Smooth muscle cell (in vitro differentiated cells): Measurements from ENCODE around the gene EML4. TPM values are rescaled to one million over a fixed set of nuclear protein-coding genes. Genes with fewer than 3 reads are reported as not detected.

Experiments used
- DNase-seq: peaks from one replicate; lab custom pipeline; 2025; ENCODE audit not compliant: unreplicated experiment; lab: John Stamatoyannopoulos, UW
- H2AFZ ChIP-seq: fragments of 200-600 bp; sonication (generic); 2 replicates; pipeline ENCODE4 v1.6.0; 2016; ENCODE audit warnings: antibody characterized with exemption, low read depth, mild to moderate bottlenecking
- H3F3A ChIP-seq: fragments of 200-600 bp; sonication (generic); 2 replicates; pipeline ENCODE4 v1.6.0; 2017; ENCODE audit warnings: antibody characterized with exemption, low read depth
- H3K27ac ChIP-seq: fragments of 200-600 bp; sonication (generic); 2 replicates; pipeline ENCODE4 v1.5.1; 2016; ENCODE audit warnings: low read depth, mild to moderate bottlenecking
- H3K27me3 ChIP-seq: fragments of 200-600 bp; sonication (generic); 2 replicates; pipeline ENCODE4 v1.6.1; 2016; ENCODE audit warnings: low read depth, mild to moderate bottlenecking
- H3K36me3 ChIP-seq: fragments of 200-600 bp; sonication (generic); 2 replicates; pipeline ENCODE4 v1.5.1; 2016; ENCODE audit warnings: low read depth
- H3K4me1 ChIP-seq: fragments of 200-600 bp; sonication (generic); 2 replicates; pipeline ENCODE4 v1.5.1; 2016; ENCODE audit warnings: low read depth
- H3K4me2 ChIP-seq: fragments of 200-600 bp; sonication (generic); 2 replicates; pipeline ENCODE4 v1.6.0; 2016; ENCODE audit warnings: mild to moderate bottlenecking
- H3K4me3 ChIP-seq: fragments of 200-600 bp; sonication (generic); 2 replicates; pipeline ENCODE4 v1.5.1; 2016; ENCODE audit warnings: mild to moderate bottlenecking
- H3K79me2 ChIP-seq: fragments of 200-600 bp; sonication (generic); 2 replicates; pipeline ENCODE4 v1.6.0; 2016; ENCODE audit warnings: low read depth, mild to moderate bottlenecking
- H3K9ac ChIP-seq: fragments of 200-600 bp; sonication (generic); 2 replicates; pipeline ENCODE4 v1.6.0; 2016; ENCODE audit warnings: low read depth
- H3K9me3 ChIP-seq: fragments of 200-600 bp; sonication (generic); replicated peaks from 2 replicates; pipeline ENCODE4 v1.5.1; 2016; ENCODE audit warnings: low read depth
- H4K20me1 ChIP-seq: fragments of 200-600 bp; sonication (generic); 2 replicates; pipeline ENCODE4 v1.6.0; 2016; ENCODE audit warnings: low read depth
- WGBS: methylation state at CpG from one replicate; pipeline ENCODE4 v1.1.7; 2016; ENCODE audit warnings: low lambda C conversion rate; 5-methylcytosine and 5-hydroxymethylcytosine counted together
- polyA plus RNA-seq: library from polyadenylated mRNA; unstranded; fragments of >200 nt; fragmentation: Nextera tagmentation; extraction: Ambion mirVana; gene quantifications from 2 replicates; pipeline ENCODE4 v1.2.1, GENCODE V29; 2016
- total RNA-seq: library from RNA; depleted of rRNA; stranded (reverse); fragments of >200 nt; gene quantifications from 2 replicates; pipeline ENCODE4 v1.2.3, GENCODE V29; 2014
- TF ChIP-seq, protein P1 (sequence below): fragments of 200-600 bp; sonication (generic); IDR thresholded peaks from 2 replicates; pipeline ENCODE4 v1.5.1; 2017; ENCODE audit warnings: borderline replicate concordance, mild to moderate bottlenecking, antibody characterized with exemption; ENCODE audit not compliant: insufficient read depth, poor library complexity, severe bottlenecking

The EML4 gene
- total and polyA plus RNA-seq, 2 experiments from 2014 or later = 33.6 to 46.2 TPM

DNA sequence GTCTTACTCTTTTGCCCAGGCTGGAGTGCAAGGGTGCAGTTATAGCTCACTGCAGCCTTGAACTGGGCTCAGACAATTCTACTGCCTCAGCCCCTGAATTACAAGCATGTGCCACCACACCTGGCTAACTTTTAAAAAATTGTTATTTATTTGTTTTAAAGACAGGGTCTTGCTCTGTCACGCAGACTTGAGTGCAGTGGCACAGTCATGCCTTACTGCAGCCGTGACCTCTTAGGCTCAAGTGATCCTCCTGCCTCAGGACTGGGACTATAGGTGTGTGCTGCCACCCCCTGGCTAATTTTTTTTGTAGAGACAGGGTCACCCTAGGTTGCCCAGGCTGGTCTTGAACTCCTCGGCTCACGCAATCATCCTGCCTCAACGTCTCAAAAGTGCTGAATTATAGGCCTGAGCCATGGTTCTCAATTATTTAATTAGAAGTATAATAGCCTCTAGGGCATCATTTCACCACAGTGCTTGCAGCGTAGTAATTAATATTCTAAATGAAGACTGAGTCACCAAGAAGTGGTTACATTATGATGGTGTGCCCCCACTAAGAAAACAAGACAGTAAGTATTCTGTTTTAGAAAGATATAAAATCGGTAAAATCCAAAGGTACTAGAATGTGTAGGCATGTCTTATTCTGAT, 69.6 kb downstream of the EML4 start:
- no peak overlapping the region for H2AFZ ChIP-seq
- peaks cover 86% of the 10 kb centered on the region for H3K79me2 ChIP-seq
- H3K9me3 ChIP-seq = no peaks in the 10 kb centered on the region
- no peaks in the 10 kb centered on the region for H3F3A ChIP-seq
- peak overlapping the region; percentile 19 for H3K4me2 ChIP-seq
- no peaks in the 10 kb centered on the region for H3K27me3 ChIP-seq
- TF ChIP-seq, protein P1, sequence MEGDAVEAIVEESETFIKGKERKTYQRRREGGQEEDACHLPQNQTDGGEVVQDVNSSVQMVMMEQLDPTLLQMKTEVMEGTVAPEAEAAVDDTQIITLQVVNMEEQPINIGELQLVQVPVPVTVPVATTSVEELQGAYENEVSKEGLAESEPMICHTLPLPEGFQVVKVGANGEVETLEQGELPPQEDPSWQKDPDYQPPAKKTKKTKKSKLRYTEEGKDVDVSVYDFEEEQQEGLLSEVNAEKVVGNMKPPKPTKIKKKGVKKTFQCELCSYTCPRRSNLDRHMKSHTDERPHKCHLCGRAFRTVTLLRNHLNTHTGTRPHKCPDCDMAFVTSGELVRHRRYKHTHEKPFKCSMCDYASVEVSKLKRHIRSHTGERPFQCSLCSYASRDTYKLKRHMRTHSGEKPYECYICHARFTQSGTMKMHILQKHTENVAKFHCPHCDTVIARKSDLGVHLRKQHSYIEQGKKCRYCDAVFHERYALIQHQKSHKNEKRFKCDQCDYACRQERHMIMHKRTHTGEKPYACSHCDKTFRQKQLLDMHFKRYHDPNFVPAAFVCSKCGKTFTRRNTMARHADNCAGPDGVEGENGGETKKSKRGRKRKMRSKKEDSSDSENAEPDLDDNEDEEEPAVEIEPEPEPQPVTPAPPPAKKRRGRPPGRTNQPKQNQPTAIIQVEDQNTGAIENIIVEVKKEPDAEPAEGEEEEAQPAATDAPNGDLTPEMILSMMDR = peak; percentile 33
- H3K4me1 ChIP-seq = peaks cover 3% of the 10 kb centered on the region
- H4K20me1 ChIP-seq = peaks cover 29% of the 10 kb centered on the region
- H3K4me3 ChIP-seq = no peak overlapping the region
- 63% methylated on average over 7 of the region's 7 CpGs for WGBS
- DNase-seq = no peak
- no peaks in the 10 kb centered on the region for H3K36me3 ChIP-seq
- H3K9ac ChIP-seq = no peak overlapping the region
- no peak overlapping the region for H3K27ac ChIP-seq

DNA sequence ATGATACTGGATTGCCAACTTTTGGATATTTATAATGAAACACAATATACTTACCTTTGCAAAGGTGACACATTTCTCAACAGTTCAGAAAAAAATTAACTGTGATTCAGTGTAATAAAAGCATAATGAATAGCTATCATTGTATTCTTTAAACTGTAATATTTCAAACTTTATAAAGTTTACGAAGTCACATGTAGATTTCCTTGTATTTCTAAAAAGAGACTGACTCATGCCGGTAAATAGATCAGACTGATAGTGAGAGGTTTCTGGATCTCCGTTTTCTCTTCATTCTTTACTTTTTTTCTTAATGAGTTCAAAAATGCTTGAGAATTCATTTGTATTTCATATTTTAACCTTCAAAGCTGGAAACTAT, 70.1 kb downstream of the EML4 start:
- no peaks in the 10 kb centered on the region for H3K4me1 ChIP-seq
- no peak for DNase-seq
- H3F3A ChIP-seq = no peaks in the 10 kb centered on the region
- H4K20me1 ChIP-seq = peaks cover 31% of the 10 kb centered on the region
- H3K36me3 ChIP-seq = no peaks in the 10 kb centered on the region
- 45% methylated on average over 3 of the region's 3 CpGs for WGBS
- no peak overlapping the region for H3K27ac ChIP-seq
- TF ChIP-seq, protein P1 = no peak
- H3K27me3 ChIP-seq = no peaks in the 10 kb centered on the region
- peaks cover 89% of the 10 kb centered on the region for H3K79me2 ChIP-seq
- H3K9me3 ChIP-seq = no peaks in the 10 kb centered on the region
- H3K9ac ChIP-seq = no peak overlapping the region
- H3K4me2 ChIP-seq = peak overlapping the region; percentile 19
- no peak overlapping the region for H2AFZ ChIP-seq
- H3K4me3 ChIP-seq = no peak overlapping the region

DNA sequence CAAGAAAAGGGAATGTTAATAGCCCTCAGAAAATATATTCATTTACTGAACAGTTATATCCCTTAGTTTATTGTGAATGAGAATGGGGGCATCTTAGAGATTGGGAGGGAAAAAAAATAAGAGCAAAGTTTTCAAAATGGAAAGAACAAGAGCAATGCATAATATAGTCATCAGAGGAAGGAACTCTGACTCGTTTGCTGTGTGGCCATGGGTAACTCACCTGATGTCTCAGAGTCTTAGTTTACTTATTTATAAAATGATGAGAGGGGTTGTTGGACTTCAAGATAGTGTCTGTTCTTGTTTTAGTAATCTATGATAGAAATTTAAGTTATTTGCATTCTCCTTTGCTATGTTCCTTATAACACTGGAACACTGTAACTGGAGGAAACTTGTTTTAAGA, 70.7 kb downstream of the EML4 start:
- no peak overlapping the region for H2AFZ ChIP-seq
- peaks cover 94% of the 10 kb centered on the region for H3K79me2 ChIP-seq
- H3K4me3 ChIP-seq = no peak overlapping the region
- H3K36me3 ChIP-seq = no peaks in the 10 kb centered on the region
- H3K27me3 ChIP-seq = no peaks in the 10 kb centered on the region
- H3K9ac ChIP-seq = no peak overlapping the region
- no peak for DNase-seq
- no peaks in the 10 kb centered on the region for H3F3A ChIP-seq
- no peak overlapping the region for H3K27ac ChIP-seq
- 76% methylated on average over 1 of the region's 1 CpG for WGBS
- no peaks in the 10 kb centered on the region for H3K9me3 ChIP-seq
- no peaks in the 10 kb centered on the region for H3K4me1 ChIP-seq
- TF ChIP-seq, protein P1 = no peak
- peak overlapping the region; percentile 19 for H3K4me2 ChIP-seq
- peaks cover 32% of the 10 kb centered on the region for H4K20me1 ChIP-seq

DNA sequence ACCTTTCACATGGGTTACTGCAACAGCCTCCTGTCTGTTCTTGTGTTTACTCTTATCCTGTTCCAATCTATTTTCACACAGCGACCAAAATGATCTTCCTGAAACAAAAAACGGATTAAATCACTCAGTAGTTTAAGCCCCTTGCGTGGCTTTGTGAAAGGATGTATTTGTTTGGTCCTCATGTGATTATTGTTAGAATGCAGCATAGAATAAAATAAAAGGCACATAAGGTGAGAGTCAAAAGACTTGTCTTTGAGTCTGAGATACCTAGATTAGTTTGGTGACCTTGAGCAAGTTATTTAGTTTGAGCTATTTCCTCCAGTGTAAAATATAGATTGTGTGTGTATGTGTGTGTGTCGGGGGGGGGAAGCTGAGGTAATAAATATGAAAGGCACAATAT, 72.4 kb downstream of the EML4 start:
- no peak overlapping the region for H3K4me3 ChIP-seq
- H2AFZ ChIP-seq = no peak overlapping the region
- H3K9ac ChIP-seq = no peak overlapping the region
- H3K4me2 ChIP-seq = no peak overlapping the region
- H3K79me2 ChIP-seq = peaks cover 77% of the 10 kb centered on the region
- no peaks in the 10 kb centered on the region for H3F3A ChIP-seq
- H3K4me1 ChIP-seq = no peaks in the 10 kb centered on the region
- H3K36me3 ChIP-seq = no peaks in the 10 kb centered on the region
- no peak overlapping the region for H3K27ac ChIP-seq
- H3K27me3 ChIP-seq = no peaks in the 10 kb centered on the region
- TF ChIP-seq, protein P1 = no peak
- 57% methylated on average over 4 of the region's 4 CpGs for WGBS
- no peaks in the 10 kb centered on the region for H3K9me3 ChIP-seq
- H4K20me1 ChIP-seq = peaks cover 32% of the 10 kb centered on the region
- DNase-seq = no peak
